IPS DF 6.9 (cell line): ENCODE data around the gene DDX60.

Experiments
- DNase-seq: peaks from one replicate; pipeline ENCODE4 v3.0.0-alpha.2; 2013; ENCODE audit warnings: low read depth, low spot score
- H3K27ac ChIP-seq: one replicate; pipeline ENCODE4 v1.5.1; 2013; ENCODE audit warnings: low read length, control low read depth
- H3K27me3 ChIP-seq: 2 replicates; pipeline ENCODE4 v1.6.1; 2013; ENCODE audit warnings: mild to moderate bottlenecking, low read length; ENCODE audit not compliant: control insufficient read depth, insufficient read depth
- H3K36me3 ChIP-seq: 2 replicates; pipeline ENCODE4 v1.6.1; 2013; ENCODE audit warnings: low read length; ENCODE audit not compliant: control insufficient read depth, insufficient read depth
- H3K4me1 ChIP-seq: 2 replicates; pipeline ENCODE4 v1.6.1; 2013; ENCODE audit warnings: low read length; ENCODE audit not compliant: control insufficient read depth, insufficient read depth
- H3K4me3 ChIP-seq: 2 replicates; pipeline ENCODE4 v1.5.1; 2013; ENCODE audit warnings: mild to moderate bottlenecking, low read length
- H3K9me3 ChIP-seq: 2 replicates; pipeline ENCODE4 v1.6.1; 2013; ENCODE audit warnings: low read length, inconsistent platforms; ENCODE audit not compliant: control insufficient read depth, insufficient read depth
- WGBS: extraction: QIAGEN DNeasy Blood & Tissue Kit; methylation state at CpG from one replicate; pipeline ENCODE4 v1.1.7; 2013; ENCODE audit warnings: mixed read lengths, missing lambda C conversion rate; ENCODE audit not compliant: insufficient read length, insufficient coverage; 5-methylcytosine and 5-hydroxymethylcytosine counted together

The DDX60 gene

GRCh38 chr4:168174308-168174707 lies 144.2 kb downstream of the DDX60 start:
- Histone ChIP-seq H3K4me3 (no peak overlapping the region), H3K36me3 (no peaks in the 10 kb centered on the region), H3K27ac (no peak overlapping the region), H3K4me1 (no peaks in the 10 kb centered on the region; the same call in 1 of the 2 replicates), H3K9me3 (no peaks in the 10 kb centered on the region), H3K27me3 (no peaks in the 10 kb centered on the region)
- no CpG with 5 or more reads among the region's 6 CpGs for WGBS
- DNase-seq: no peak

- H3K4me3 ChIP-seq: no peak overlapping the region
- H3K4me1 ChIP-seq: no peaks in the 10 kb centered on the region
- DNase-seq: no peak
- H3K9me3 ChIP-seq: no peaks in the 10 kb centered on the region
- no peaks in the 10 kb centered on the region for H3K36me3 ChIP-seq
- no peaks in the 10 kb centered on the region for H3K27me3 ChIP-seq
- H3K27ac ChIP-seq: no peak overlapping the region
- no CpG with 5 or more reads among the region's 6 CpGs for WGBS
Measured at GRCh38 chr4:168167714-168168284, 150.8 kb downstream of the DDX60 start.
